Activated CD4-positive, alpha-beta T cell treated with anti-CD3 and anti-CD28 coated beads, Interleukin-2, amount 10 ng/mL, durations not matched to agents 24 days and 14 days (primary cell): ENCODE data around the gene AKAP13. TPM values are rescaled to one million over a fixed set of nuclear protein-coding genes. Genes with fewer than 3 reads are reported as not detected.
A peak's percentile ranks its signal among the peaks of the same experiment; 100 is the strongest.
"Not testable (repeated sequence)": the region's sequence is repeated elsewhere in the genome, so short reads cannot be mapped to it uniquely, and the experiment has no call there.

Source experiments
- DNase-seq: peaks from one replicate; pipeline ENCODE4 v3.0.0; 2022
- H3K27ac Mint-ChIP-seq: one replicate; pipeline ENCODE4 v1.8.0; 2022; ENCODE audit warnings: mild to moderate bottlenecking, mixed read lengths
- H3K27me3 Mint-ChIP-seq: one replicate; pipeline ENCODE4 v1.8.0; 2022; ENCODE audit warnings: mixed read lengths
- H3K36me3 Mint-ChIP-seq: one replicate; pipeline ENCODE4 v1.8.0; 2022; ENCODE audit warnings: low read depth, mild to moderate bottlenecking, mixed read lengths
- H3K4me1 Mint-ChIP-seq: one replicate; pipeline ENCODE4 v1.8.0; 2021; ENCODE audit warnings: mixed read lengths
- H3K4me3 Mint-ChIP-seq: one replicate; pipeline ENCODE4 v1.8.0; 2022; ENCODE audit warnings: mild to moderate bottlenecking, moderate library complexity, mixed read lengths
- H3K9me3 Mint-ChIP-seq: one replicate; pipeline ENCODE4 v1.8.0; 2021; ENCODE audit warnings: mixed read lengths
- intact Hi-C: fragments of 100-400 bp; cut with micrococcal nuclease; formaldehyde crosslinking; loops from one replicate; pipeline ENCODE4 v1.15.1; 2023
- total RNA-seq: library from RNA; stranded (reverse); gene quantifications from 2 replicates; pipeline ENCODE4 v1.2.3, GENCODE V29; 2022

The AKAP13 gene
- total RNA-seq, 1 donor from 2014 or later: 71.3 TPM

GRCh38 chr15:85482894-85483293 lies 102.5 kb downstream of the AKAP13 start:
- Mint-ChIP-seq H3K4me1 (peaks cover 24% of the 10 kb centered on the region), H3K4me3 (no peak overlapping the region), H3K27me3 (no peaks in the 10 kb centered on the region), H3K9me3 (no peaks in the 10 kb centered on the region), H3K36me3 (peaks cover 6% of the 10 kb centered on the region), H3K27ac (no peak overlapping the region)
- intact Hi-C loops: loop anchor here (5.0 kb wide), 1 partner anchor 186 kb away; no protein-coding TSS in a partner anchor
- DNase-seq: no peak

GRCh38 chr15:85483955-85484354 lies 103.6 kb downstream of the AKAP13 start:
- not testable (repeated sequence) for H3K4me3 Mint-ChIP-seq, H3K9me3 Mint-ChIP-seq, H3K27ac Mint-ChIP-seq, H3K27me3 Mint-ChIP-seq
- H3K4me1 Mint-ChIP-seq: peaks cover 31% of the 10 kb centered on the region
- peak; percentile 50 for DNase-seq
- intact Hi-C loops: loop anchor here (5.0 kb wide), 1 partner anchor 187 kb away; no protein-coding TSS in a partner anchor
- peaks cover 11% of the 10 kb centered on the region for H3K36me3 Mint-ChIP-seq

- not testable (repeated sequence) for H3K9me3 Mint-ChIP-seq, H3K27me3 Mint-ChIP-seq, H3K4me3 Mint-ChIP-seq, H3K27ac Mint-ChIP-seq, DNase-seq
- H3K4me1 Mint-ChIP-seq: peaks cover 37% of the 10 kb centered on the region
- peaks cover 12% of the 10 kb centered on the region for H3K36me3 Mint-ChIP-seq
- intact Hi-C loops: loop anchor here (5.0 kb wide), 6 partner anchors 97 to 357 kb away; no protein-coding TSS in a partner anchor
Observed at GRCh38 chr15:85484923-85485322, 104.5 kb downstream of the AKAP13 start.

GRCh38 chr15:85485956-85486567 lies 105.7 kb downstream of the AKAP13 start:
- DNase-seq: peak; percentile 92
- Mint-ChIP-seq H3K9me3 (no peaks in the 10 kb centered on the region), H3K27ac (no peak overlapping the region), H3K36me3 (peaks cover 13% of the 10 kb centered on the region), H3K27me3 (no peaks in the 10 kb centered on the region), H3K4me3 (no peak overlapping the region), H3K4me1 (peaks cover 41% of the 10 kb centered on the region)
- intact Hi-C loops: loop anchor here (5.0 kb wide), 5 partner anchors 96 to 356 kb away; no protein-coding TSS in a partner anchor

GRCh38 chr15:85487796-85488195 lies 107.4 kb downstream of the AKAP13 start:
- Mint-ChIP-seq H3K36me3 (peaks cover 13% of the 10 kb centered on the region), H3K4me1 (peaks cover 30% of the 10 kb centered on the region)
- intact Hi-C loops: loop anchor here (5.0 kb wide), 5 partner anchors 95 to 355 kb away; no protein-coding TSS in a partner anchor
- not testable (repeated sequence) for H3K27me3 Mint-ChIP-seq, H3K4me3 Mint-ChIP-seq, H3K9me3 Mint-ChIP-seq, H3K27ac Mint-ChIP-seq
- DNase-seq: peak; percentile 29

- Mint-ChIP-seq H3K4me3 (no peak overlapping the region), H3K9me3 (no peaks in the 10 kb centered on the region), H3K27me3 (no peaks in the 10 kb centered on the region), H3K27ac (no peak overlapping the region), H3K4me1 (peaks cover 30% of the 10 kb centered on the region), H3K36me3 (peaks cover 13% of the 10 kb centered on the region)
- intact Hi-C loops: loop anchor here (5.0 kb wide), 5 partner anchors 93 to 353 kb away; no protein-coding TSS in a partner anchor
- DNase-seq: no peak
Observed at GRCh38 chr15:85488997-85489396, 108.6 kb downstream of the AKAP13 start.

- DNase-seq: no peak
- Mint-ChIP-seq H3K4me1 (peaks cover 32% of the 10 kb centered on the region), H3K36me3 (peaks cover 13% of the 10 kb centered on the region), H3K9me3 (no peaks in the 10 kb centered on the region), H3K27ac (no peak overlapping the region), H3K4me3 (no peak overlapping the region), H3K27me3 (no peaks in the 10 kb centered on the region)
- intact Hi-C loops: loop anchor here (5.0 kb wide), 5 partner anchors 92 to 352 kb away; no protein-coding TSS in a partner anchor
Observed at GRCh38 chr15:85489773-85490493, 109.5 kb downstream of the AKAP13 start.

GRCh38 chr15:85490856-85491255 lies 110.5 kb downstream of the AKAP13 start:
- no peak overlapping the region for H3K27ac Mint-ChIP-seq
- H3K36me3 Mint-ChIP-seq: peaks cover 13% of the 10 kb centered on the region
- H3K4me3 Mint-ChIP-seq: no peak overlapping the region
- peaks cover 31% of the 10 kb centered on the region for H3K4me1 Mint-ChIP-seq
- intact Hi-C loops: no loop called here
- no peaks in the 10 kb centered on the region for H3K9me3 Mint-ChIP-seq
- no peaks in the 10 kb centered on the region for H3K27me3 Mint-ChIP-seq
- no peak for DNase-seq

- H3K9me3 Mint-ChIP-seq: no peaks in the 10 kb centered on the region
- H3K27me3 Mint-ChIP-seq: no peaks in the 10 kb centered on the region
- peaks cover 11% of the 10 kb centered on the region for H3K36me3 Mint-ChIP-seq
- H3K4me1 Mint-ChIP-seq: peaks cover 27% of the 10 kb centered on the region
- no peak overlapping the region for H3K27ac Mint-ChIP-seq
- DNase-seq: no peak
- intact Hi-C loops: no loop called here
- H3K4me3 Mint-ChIP-seq: no peak overlapping the region
Observed at GRCh38 chr15:85491691-85492090, 111.3 kb downstream of the AKAP13 start.

- Mint-ChIP-seq H3K36me3 (peaks cover 8% of the 10 kb centered on the region), H3K9me3 (no peaks in the 10 kb centered on the region), H3K27ac (no peak overlapping the region), H3K27me3 (no peaks in the 10 kb centered on the region), H3K4me1 (peaks cover 29% of the 10 kb centered on the region), H3K4me3 (no peak overlapping the region)
- intact Hi-C loops: no loop called here
- DNase-seq: no peak
Observed at GRCh38 chr15:85492406-85492805, 112.0 kb downstream of the AKAP13 start.

- intact Hi-C loops: no loop called here
- Mint-ChIP-seq H3K4me3 (no peak overlapping the region), H3K9me3 (no peaks in the 10 kb centered on the region), H3K36me3 (peaks cover 3% of the 10 kb centered on the region), H3K4me1 (peaks cover 30% of the 10 kb centered on the region), H3K27ac (no peak overlapping the region), H3K27me3 (no peaks in the 10 kb centered on the region)
- DNase-seq: no peak
Observed at GRCh38 chr15:85493260-85493659, 112.9 kb downstream of the AKAP13 start.

GRCh38 chr15:85494048-85494777 lies 113.8 kb downstream of the AKAP13 start:
- Mint-ChIP-seq H3K27me3 (no peaks in the 10 kb centered on the region), H3K4me1 (peaks cover 28% of the 10 kb centered on the region), H3K9me3 (no peaks in the 10 kb centered on the region), H3K27ac (no peak overlapping the region), H3K4me3 (no peak overlapping the region), H3K36me3 (peaks cover 2% of the 10 kb centered on the region)
- intact Hi-C loops: no loop called here
- no peak for DNase-seq

- H3K27me3 Mint-ChIP-seq: no peaks in the 10 kb centered on the region
- no peak overlapping the region for H3K27ac Mint-ChIP-seq
- intact Hi-C loops: no loop called here
- H3K9me3 Mint-ChIP-seq: no peaks in the 10 kb centered on the region
- no peaks in the 10 kb centered on the region for H3K36me3 Mint-ChIP-seq
- H3K4me3 Mint-ChIP-seq: no peak overlapping the region
- no peak for DNase-seq
- peaks cover 31% of the 10 kb centered on the region for H3K4me1 Mint-ChIP-seq
Observed at GRCh38 chr15:85495096-85495495, 114.7 kb downstream of the AKAP13 start.

GRCh38 chr15:85495544-85495943 lies 115.1 kb downstream of the AKAP13 start:
- Mint-ChIP-seq H3K27ac (no peak overlapping the region), H3K36me3 (no peaks in the 10 kb centered on the region), H3K4me1 (peaks cover 30% of the 10 kb centered on the region), H3K27me3 (no peaks in the 10 kb centered on the region), H3K9me3 (no peaks in the 10 kb centered on the region), H3K4me3 (no peak overlapping the region)
- DNase-seq: no peak
- intact Hi-C loops: no loop called here
